GM21528 (cell line): ENCODE results near the gene ZNRF3.
"Not testable (repeated sequence)": the region's sequence is repeated elsewhere in the genome, so short reads cannot be mapped to it uniquely, and the experiment has no call there.

Source experiments
- ATAC-seq: cut with Tn5 transposase; IDR thresholded peaks from one replicate; pipeline ENCODE4 v1.9.1; 2021; ENCODE audit warnings: mild to moderate bottlenecking, moderate library complexity; ENCODE audit not compliant: unreplicated experiment, low FRiP score

ZNRF3 gene

DNA sequence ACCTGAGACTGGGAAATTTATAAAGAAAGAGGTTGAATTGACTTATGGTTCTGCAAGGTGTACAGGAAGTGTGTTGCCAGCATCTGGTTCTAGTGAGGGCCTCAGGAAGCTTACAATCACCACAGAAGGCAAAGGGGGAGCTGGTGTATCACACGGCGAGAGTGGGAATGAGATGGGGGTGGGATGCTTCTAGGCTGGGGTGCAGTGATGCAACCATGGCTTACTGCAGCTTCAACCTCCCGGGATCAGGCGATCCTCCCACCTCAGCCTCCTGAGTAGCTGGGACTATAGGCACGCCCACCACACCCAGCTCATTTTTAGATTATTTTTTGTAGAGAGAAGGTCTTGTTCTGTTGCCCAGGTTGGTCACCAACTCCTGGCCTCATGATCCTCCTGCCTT, 117.3 kb downstream of the ZNRF3 start:
- no peak for ATAC-seq

DNA sequence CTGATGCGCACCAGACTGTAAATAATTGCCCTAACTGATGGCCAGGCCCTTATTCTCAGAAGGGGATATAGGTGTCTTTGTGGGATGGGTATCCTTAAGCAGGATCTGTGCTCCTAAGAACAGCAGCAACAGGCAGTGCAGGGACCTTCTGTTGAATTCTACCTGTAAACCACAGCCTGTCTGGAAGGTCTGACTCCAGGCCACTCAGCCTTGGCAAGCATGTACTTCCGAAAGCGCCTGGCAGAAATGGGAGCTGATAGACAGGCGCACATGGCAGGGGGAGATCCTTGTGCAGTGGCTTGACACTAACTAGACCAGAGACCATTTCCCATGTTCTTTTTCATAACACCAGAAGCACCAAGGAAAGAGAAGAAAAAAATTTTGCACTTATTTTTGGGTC, 119.2 kb downstream of the ZNRF3 start:
- no peak for ATAC-seq

DNA sequence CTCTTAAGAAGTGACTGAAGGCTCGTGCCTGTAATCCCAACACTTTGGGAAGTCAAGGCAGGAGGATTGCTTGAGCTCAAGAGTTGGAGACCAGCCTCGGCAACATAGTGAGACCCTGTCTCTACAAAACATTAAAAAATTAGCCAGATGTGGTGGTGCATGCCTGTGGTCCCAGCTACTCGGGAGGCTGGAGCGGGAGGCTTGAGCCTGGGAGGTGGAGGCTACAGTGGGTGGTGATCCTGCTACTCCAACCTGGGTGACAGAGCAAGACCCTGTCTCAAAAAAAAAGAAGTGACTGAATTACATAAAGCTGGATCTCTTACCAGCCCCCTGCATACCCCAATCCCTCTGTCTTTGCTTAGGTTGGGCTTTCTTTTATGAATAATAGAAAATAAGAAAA, 120.2 kb downstream of the ZNRF3 start:
- ATAC-seq = no peak

DNA sequence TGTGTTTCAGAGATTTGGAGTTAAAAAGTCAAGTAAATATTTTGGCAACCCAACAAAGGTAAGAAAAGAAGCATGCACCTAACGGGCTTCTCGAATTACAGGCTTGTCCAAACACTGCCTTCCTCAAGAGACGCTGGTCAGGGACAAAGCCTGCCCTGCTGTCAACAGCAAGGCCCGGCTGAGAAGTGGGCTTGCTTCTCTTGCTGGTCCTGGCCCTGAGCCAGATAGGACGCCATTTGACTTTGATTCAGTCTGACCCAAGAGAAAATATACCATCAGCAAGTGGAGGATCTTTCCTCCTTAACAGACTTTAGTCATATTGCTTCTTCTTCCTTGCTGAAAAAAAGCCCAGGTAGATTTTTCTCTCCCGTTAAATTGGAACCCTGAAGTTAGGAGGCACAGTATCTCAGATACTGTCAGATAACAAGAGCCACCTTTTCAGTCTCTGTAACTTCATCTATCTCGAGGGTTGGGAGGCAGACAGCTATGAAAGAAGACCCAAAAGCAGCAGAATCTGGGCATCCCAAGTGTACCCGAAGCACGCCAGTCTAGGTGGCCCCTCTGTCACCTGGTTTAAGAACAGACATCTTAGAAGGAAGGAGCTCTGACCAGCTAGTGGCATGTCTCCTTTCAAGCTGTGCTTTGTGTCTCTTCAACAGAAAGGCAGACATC, 120.7 kb downstream of the ZNRF3 start:
- no peak for ATAC-seq

DNA sequence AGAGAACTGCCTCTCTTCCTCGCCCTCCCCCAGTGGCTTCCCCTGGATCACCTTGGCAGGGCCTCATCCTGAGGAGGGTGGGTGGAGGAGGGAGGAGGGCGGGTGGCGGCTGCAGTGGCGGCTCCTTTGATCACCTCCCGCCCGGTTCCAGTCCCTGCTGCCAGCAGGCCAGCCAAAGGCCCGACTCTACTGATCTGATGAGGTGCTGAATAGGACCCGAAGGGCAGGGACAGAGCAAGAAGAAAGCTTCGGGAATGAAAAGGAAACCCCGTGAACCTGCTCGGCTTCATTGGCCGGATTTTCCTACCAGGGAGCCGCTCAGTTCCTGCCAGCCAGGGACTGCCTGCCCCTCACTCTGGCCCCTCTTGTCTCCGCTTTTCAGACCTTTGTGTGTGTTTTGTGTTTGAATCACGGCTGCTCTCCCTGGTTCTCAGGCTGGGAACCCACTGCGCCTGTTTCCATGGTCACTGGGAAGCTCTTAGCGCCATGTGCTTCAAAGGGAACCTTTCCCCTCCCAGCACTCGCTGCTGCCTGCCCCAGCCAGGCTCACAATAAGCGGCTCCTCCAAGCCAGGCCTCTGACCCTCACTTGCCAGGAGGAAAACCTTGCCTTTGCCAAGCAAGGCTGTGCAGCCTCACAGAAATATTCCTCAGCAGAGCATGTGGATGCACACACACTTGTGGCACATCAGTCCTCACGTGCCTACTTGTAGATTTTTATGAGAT, 121.4 kb downstream of the ZNRF3 start:
- no peak for ATAC-seq

DNA sequence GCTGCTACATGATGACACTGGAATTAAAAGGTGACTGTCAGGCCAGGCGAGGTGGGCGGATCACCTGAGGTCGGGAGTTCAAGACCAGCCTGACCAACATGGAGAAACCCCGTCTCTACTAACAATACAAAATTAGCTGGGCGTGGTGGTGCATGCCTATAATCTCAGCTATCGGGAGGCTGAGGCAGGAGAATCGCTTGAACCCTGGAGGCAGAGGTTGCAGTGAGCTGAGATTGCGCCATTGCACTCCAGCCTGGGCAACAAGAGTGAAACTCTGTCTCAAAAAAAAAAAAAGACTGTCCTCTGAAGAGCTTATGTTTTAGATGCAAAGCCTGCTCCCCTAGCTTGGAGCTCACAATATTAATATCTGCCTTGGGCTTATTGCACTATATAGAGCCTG, 122.4 kb downstream of the ZNRF3 start:
- not testable (repeated sequence) for ATAC-seq

DNA sequence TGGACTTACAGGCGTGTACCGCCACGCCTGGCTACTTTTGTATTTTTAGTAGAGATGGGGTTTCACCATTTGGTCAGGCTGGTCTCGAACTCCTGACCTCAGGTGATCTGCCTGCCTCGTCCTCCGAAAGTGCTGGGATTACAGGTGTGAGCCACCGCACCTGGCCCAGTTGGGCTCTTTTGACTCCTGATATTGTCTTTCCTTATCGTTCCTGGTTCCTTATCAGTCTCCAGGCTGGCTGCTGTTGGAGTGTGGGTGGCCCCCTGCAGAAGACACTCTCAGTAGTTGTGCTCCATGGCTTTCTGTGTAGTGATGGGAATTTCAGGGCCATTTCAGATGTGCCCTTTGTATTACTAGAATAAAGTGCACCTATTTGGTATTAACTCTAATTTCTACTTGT, 123.0 kb downstream of the ZNRF3 start:
- ATAC-seq = no peak

DNA sequence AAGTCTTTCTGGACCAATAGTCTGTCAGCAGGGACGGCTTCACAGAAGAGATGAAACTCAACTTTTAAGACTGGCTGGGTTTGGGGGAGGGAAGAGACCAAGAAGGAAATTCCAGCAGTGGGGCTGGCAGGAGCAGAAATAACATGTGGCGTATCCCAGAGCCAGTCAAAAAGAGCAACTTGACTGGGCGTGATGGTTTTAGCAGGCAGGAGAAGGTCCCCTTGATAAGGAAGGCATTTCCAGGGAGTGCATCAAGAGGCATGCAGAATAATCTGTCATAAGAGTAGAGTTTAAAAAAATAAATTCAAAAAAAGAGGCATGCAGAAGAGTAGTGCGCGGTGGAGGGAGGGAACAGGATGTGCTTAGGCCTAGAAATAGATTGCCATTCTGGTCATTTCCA, 125.8 kb downstream of the ZNRF3 start:
- no peak for ATAC-seq

DNA sequence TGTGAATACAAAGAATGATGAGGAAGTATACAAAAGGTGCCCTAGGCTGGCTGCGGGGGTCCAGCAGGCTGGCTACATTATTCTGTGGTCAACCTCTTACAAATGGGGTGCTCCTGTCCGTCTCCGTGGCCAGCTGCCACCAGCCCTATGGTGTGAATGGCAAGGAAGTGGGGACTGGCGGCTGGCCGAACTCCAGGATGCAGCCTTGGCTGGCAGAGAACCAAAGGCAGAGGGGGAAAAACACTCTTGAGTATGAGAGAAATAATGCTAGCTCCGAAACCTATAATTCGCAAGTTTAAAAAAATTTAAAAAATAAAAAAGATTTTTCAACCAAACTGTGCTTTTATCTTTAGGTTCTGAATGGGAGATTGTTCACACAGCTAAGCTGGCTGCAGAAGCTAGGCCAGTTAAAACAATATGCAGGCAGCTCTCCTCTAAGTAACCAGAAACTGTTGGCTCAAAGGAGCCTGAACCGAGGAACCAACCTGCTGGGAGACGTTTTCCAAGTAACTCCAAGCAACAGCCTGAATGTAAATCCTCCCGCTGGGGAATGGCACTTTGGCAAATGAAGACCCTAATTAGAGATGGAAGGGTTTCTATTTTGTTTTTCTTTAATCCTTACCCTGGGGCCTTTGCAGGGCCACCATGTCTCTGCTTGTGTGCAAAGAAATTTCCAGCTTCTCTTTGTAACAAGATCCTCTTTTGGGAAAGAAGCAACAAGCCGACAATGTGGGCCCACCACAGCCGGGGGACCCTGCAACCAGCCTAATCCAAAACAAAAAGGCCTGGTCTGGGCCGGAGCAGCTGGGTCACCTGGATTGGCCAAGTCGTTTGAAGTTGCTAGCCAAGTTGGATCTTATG, 128.1 kb downstream of the ZNRF3 start:
- no peak for ATAC-seq

DNA sequence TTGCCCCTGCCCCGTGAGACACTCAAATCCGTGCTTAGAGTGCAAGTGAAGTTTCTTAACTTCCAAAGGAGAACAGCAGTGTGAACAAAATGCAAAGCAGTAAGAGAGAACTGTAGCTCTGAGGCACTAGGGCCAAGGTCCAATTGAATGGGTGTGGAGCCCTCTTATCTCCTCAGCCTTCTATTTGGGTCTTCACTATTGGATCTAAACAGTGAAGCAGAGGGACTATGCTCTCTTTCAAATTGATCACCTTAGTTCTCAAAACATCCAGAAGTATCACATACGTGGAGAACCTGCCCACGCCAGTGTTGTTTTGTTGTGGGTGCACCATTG, 128.7 kb downstream of the ZNRF3 start:
- no peak for ATAC-seq

DNA sequence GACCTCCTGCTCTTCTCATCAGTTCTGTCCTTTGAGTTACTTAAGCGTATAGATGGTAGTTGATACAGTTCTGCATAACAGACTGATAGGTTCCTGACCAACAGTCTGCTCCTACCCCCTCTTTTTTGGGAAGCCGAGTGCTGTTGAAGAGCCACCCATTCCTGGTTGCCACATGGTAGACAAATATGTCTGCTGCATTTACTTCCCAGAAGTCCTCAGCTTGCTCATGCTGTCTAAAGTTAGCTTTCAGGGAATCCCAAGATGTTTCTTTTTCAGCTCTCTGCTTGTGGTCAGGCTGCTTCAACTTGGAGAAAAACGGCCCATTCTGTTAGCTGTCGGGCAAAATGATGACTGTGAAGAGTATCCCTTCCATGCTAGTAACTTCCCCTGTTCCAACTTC, 129.6 kb downstream of the ZNRF3 start:
- no peak for ATAC-seq

DNA sequence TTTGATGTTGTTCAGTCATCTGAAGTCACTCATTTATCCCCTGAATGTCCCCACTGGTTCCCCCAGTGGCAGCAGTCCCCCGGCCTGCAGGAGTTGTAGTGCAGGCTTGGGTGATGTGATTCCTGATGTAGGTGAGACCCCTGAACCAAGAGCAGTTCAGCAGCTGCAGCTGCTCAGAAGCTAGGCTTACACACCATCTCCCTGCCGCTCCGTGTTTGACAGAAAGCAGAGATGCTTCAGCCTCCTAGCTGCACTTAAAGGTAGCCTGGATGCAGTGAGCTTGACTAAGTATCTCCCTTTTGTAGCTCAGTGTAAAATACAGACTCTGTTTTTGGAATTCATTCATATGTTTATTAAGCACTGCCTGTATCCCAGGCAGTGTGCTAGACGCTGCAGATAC, 130.9 kb downstream of the ZNRF3 start:
- ATAC-seq = no peak

DNA sequence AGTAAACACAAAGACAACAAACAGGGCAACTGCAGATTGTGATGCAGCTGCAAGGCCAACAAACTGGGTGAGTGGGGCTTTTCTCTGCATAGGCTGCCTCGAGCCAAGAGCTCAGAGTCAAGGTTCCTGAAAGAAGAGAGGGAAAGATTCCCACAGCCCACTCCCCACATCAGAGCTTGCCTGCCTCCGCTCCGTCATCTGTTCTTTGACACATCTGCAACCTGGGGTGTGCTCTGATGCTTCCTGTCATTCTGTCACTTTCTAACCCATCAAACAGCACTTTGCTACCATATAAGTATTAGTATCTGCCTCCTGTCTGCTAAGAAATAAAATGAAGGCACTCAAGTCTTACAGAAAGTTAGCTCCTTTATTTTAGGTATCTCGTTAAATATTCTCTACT, 131.4 kb downstream of the ZNRF3 start:
- no peak for ATAC-seq

DNA sequence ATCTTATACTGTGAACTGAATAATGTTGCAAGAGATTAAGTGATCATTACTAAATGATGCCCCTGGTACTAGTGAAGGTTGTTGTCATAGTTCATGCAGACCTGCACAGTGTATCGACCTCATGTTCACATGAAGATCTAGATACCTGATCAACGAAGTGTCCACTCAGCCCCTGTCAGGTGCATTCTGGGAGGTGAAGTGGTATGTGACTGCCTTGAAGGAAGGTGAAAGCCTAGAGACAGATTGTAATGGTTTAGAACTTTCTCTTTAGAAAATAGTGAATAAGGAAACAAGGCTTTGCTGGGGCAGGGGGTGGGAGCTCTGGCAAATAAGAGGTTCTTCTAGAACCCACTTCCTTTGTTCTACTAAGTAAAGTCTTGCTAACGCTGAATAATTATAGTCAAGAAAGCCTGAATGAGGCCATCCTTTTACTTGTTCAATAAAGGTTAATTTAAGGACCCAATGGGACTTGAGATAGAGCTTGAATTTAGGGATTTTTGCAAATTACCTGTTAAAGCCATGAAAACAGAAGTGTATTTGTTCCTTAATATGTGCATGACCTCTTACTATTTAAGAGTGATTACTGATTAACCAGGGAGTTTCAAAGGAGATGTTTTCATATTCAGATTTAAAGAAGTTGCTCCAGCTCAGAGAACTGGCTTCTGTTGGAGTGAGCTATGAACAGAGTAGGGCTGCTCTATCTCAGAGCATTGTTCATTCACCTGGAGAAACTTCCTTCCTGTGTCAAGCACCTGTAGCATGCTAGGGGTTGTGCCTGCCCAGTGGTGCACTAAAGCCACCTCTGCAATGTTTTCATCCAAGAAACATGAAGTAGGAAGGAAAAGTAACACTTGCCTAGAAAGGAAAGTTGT, 132.9 kb downstream of the ZNRF3 start:
- no peak for ATAC-seq

DNA sequence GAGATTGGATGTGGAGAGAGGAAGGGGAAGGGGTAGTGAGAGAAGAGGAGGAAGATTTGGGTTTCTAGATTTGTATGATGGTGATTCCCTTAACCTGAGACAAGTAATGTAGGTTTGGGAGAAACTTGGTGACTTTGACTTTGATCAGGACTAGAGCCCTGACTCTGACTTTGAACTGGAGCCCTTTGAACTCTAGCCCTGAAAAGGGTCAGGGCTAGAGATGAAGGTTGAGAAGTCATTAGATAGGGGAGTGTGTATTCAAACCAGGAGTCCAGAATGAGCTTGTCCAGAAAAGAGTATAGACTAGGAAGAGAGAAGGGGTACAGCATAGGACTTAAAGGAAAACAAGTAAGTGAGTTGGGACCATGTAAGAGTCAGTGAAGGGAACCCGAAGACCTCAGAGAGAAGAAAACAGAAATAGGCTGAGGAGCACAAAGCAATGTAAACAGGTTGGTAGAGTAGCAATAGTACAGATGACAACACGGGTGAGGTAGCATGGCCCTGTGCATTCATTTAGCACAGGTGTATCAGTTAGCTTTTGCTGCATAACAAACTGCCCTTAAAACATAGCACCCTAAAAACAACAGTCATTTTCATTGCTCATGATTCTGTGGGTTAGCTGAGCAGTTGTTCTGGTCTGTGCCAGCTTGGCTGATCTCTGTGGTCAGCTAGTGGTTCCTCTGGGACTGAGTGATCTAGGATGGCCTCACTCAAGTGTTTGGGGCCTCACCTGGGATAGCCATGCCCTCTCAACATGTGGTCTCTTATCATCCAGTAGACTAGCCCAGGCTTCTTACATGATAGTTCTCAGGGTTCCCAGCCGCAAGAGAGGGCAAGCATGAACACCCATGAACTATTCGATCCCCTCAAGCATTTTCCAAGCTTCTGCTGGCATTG, 135.2 kb downstream of the ZNRF3 start:
- no peak for ATAC-seq

DNA sequence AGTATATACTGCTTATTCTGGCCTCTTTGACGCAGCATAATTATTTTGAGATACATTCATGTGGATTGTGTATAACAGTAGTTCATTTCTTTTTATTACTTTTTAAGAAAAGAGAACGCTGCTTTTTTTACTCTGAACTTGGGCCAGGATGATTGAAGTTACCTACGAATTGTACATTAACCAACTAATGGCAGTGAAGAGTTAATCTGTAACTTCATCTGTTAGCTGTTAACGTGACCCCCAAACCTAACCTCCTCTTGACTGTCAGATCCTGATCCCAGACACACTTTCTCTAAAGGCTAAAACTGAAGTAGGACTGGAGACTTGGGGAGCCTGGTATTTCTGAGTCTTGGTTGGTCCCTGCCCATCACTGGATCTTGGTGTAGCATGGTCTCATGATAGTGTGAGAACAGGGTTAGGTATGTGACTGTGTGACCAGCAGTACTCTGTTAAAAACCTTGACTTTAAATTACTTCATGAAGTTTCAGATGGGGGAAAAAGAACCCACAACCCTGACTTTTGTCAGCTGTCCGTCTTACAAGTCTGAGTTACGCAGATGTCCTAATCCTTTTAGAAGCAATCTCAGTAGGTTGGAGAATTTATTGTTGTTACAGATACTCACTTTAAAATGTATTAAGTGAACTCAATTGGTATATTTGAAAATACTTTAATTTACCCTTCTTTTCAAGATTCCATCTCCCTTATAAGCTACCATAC, 138.9 kb downstream of the ZNRF3 start:
- no peak for ATAC-seq

DNA sequence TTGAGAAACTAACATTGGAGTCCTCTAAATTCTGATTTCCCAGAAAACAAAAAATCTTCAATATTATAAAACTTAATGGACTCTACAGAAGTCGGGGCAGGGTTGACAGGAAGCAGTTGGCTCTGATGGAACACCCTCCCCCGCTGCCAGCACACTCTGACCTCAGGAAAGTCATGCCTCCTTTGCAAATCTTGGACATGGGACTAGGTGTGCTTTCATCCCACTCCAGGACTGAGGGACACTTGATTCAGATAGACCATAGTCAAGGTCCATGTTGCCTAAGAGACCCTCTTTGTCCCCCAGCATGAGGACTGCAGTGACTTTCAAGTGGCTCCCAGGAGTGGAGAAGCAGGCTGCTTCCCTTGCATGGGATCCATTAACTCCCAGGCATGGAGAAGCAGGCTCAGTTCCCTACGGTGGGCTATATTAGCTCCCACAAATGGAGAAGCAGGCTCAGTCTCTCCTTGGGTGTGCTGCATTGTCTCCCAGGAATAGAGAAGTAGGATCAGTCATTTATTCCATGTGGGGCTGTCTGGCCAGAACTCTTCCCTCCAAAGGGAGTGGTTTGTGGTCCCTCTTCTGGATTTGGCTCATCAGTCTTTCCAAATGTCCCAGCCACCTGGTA, 139.9 kb downstream of the ZNRF3 start:
- ATAC-seq = no peak

DNA sequence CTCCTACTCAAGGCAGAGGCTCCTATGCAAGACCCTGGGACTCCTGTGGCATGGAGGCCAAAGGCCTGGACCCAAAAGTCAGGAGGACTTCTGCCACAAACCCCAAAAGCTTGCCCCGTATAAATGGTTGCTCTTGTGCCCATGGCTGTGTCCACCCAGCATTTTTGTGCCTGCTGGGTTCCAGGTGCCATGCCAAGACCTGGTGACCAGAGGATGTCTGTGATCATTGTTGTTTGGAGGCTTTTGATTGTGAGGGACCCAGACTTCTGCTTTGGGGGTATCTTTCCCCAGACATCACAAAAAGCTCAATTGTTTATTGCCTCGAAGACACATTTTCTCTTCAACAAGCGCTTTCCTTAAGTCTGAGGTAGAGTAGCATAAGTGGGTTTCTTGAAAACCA, 143.2 kb downstream of the ZNRF3 start:
- ATAC-seq = no peak

DNA sequence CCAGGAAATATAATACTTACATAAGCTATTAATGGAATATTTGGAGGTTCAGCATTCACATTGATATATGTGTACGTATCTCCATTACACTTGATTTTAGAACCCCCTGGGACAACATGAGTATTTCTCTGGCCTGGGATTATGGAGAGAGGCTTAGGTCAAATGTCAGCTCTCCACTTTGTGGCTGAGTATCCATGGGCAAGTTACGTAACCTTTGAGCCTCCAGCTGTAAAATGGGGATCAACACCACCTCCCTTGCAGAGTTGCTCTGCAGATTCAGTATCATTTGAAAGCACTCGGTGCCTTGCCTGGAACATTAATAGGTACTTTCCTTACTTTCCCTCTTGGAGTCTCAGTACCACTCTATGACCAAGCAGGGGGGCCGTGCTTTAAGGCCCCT, 145.1 kb downstream of the ZNRF3 start:
- no peak for ATAC-seq
